Measurements from ENCODE around the gene EPN1. TPM values are rescaled to one million over a fixed set of nuclear protein-coding genes. Genes with fewer than 3 reads are reported as not detected.
A peak's percentile ranks its signal among the peaks of the same experiment; 100 is the strongest.

Gene EPN1
- polyA plus RNA-seq, 1 of the 3 experiments (the other 2 are of a cell fraction), result 134 TPM

DNA sequence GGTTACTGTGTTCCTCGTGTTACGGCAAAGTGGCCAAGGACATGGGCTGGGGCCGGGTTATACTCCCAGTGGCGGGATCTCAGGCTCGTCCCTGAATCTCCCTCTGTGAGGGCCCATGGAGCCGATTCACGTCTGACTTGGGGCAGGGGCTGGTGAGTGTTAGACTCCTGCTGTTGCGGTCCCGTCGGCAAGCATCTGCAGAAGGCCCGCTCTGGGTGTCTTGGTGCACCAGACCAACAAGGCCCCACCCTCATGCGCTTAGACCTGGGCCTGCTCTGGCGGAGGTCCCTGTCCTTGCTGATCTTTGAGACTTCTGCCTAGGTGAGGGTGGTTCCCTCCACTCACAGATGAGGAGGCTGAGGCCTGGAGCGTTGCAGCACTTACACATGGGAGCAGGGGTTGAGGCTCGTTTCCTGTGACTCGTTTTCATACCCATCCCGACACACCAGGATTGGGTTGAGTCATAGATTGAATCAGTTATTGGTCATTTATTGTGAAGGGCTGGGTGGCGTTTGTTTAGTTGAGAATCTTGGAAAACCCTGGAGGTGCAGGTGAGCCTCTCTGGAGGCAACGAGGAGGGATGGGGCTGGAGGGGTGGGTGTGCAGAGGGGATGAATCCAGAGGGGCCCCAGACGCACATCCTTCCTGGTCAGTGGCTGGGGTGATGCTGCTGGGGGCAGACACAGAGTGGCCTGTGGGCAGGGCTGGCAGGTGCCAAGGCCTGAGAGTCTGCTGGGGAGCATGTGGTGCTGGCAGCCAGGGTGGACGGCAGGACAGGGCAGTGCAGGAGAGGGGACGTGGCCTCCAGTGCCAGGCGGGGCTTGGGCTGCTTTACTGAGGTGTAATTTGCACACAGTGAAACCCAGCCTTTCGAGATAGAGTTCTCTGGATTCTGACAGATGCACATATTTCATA, 4.6 kb downstream of the EPN1 start:
- no peak for DNase-seq
- no peak overlapping the region for H2AFZ ChIP-seq (ENCODE audit: low read depth)

DNA sequence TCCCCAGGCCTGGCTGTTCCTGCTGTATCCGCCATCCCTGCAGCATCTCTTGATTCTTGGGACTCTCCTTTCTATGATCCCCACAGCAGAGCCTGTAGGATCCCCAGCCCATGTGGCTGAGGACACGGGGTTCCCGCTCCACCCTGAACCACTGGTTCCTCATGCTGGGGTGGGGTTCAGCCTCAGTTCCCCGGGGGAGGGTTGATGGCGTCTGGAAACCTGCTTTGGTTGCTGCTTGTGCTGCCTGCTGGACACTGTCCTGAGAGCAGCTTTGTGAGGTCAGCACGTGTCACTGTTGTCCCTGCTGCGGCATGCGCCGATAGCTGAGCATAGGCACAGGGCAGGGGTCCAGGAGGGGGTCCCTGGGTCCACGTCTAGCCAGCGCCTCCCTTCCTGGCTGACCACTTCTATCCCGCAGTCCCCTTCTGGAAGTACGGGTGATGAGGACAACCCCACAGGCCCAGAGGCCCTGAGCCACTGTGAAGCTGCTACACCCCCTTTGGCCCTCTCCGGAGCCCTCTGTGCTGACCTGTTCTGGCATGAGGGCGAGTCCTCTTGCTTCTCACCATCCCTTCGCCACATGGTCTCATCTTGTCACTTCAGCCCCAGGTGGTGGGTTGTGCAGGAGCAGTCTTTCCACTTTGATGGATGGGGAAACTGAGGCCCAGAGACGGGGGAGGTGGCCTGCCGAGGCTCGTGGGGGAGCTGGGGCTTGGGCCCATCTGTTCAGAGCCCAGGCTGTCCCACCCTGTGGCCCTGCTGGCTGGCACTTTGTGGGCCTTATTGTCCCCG, 5.5 kb downstream of the EPN1 start:
- no peaks in the 10 kb centered on the region for H3K9me2 ChIP-seq
- POLR2A ChIA-PET, result no interaction called here
- no peaks in the 10 kb centered on the region for H3F3A ChIP-seq (replicated peaks; ENCODE audit: insufficient read depth)
- no peak overlapping the region for H3K9ac ChIP-seq
- no peaks in the 10 kb centered on the region for H3K9me3 ChIP-seq
- H3K79me2 ChIP-seq (ENCODE audit: insufficient read depth), result peaks cover 96% of the 10 kb centered on the region
- TF ChIP-seq FOSL2 (IDR thresholded peaks at IDR 0.05; ENCODE audit: borderline replicate concordance, low read depth) (no peak), TAF1 (IDR thresholded peaks at IDR 0.05; ENCODE audit: borderline replicate concordance, low read depth, low read length) (no peak), POLR2AphosphoS5 (IDR thresholded peaks at IDR 0.05; ENCODE audit: low read depth, low read length) (no peak), TEAD4 (IDR thresholded peaks at IDR 0.05; ENCODE audit: borderline replicate concordance, insufficient read depth) (no peak)
- no peak overlapping the region for H2AFZ ChIP-seq (ENCODE audit: low read depth)
- peaks cover 21 to 57% of the 10 kb centered on the region in 2 experiments for H3K36me3 ChIP-seq (replicated peaks in 1 of 2; ENCODE audit: control insufficient read depth in 1 of 2, insufficient read depth in 2 of 2, low read length in 1 of 2)
- DNase-seq, result no peak
- no peak overlapping the region for H3K4me3 ChIP-seq (ENCODE audit: low read depth in 2 of 2, low read length in 1 of 2)
- H3K27ac ChIP-seq (ENCODE audit: low read depth in 2 of 2, low read length in 1 of 2), result no peak overlapping the region
- CTCF ChIA-PET, result interaction anchor here (0.9 kb wide), 1 partner anchor 13 kb away, joined by 3 read pairs; no protein-coding TSS in a partner anchor
- H3K4me1 ChIP-seq (ENCODE audit: control insufficient read depth in 1 of 2, insufficient read depth in 2 of 2, low read depth in 1 of 2, low read length in 1 of 2), result peaks cover 0 to 18% of the 10 kb centered on the region in 2 experiments; a peak in 2 of 4 replicates
- WGBS (ENCODE audit: low lambda C conversion rate), result 86% methylated on average over 14 of the region's 20 CpGs
- no peaks in the 10 kb centered on the region for H3K27me3 ChIP-seq (ENCODE audit: insufficient read depth)
- peaks cover 91% of the 10 kb centered on the region for H4K20me1 ChIP-seq (ENCODE audit: insufficient read depth)
- no peak overlapping the region for H3K4me2 ChIP-seq

More for the DNA sequence above, 4.6 kb downstream of the EPN1 start:
- Histone ChIP-seq H3K4me3 (ENCODE audit: low read depth in 2 of 2, low read length in 1 of 2) (no peak overlapping the region), H4K20me1 (ENCODE audit: insufficient read depth) (peaks cover 83% of the 10 kb centered on the region), H3K9me3 (no peaks in the 10 kb centered on the region), H3K36me3 (replicated peaks in 1 of 2; ENCODE audit: control insufficient read depth in 1 of 2, insufficient read depth in 2 of 2, low read length in 1 of 2) (peaks cover 21 to 49% of the 10 kb centered on the region in 2 experiments), H3K4me1 (ENCODE audit: control insufficient read depth in 1 of 2, insufficient read depth in 2 of 2, low read depth in 1 of 2, low read length in 1 of 2) (peaks cover 0 to 18% of the 10 kb centered on the region in 2 experiments; a peak in 2 of 4 replicates), H3F3A (replicated peaks; ENCODE audit: insufficient read depth) (peaks cover 1% of the 10 kb centered on the region), H3K79me2 (ENCODE audit: insufficient read depth) (peaks cover 95% of the 10 kb centered on the region), H3K27me3 (ENCODE audit: insufficient read depth) (no peaks in the 10 kb centered on the region), H3K9me2 (no peaks in the 10 kb centered on the region), H3K9ac (no peak overlapping the region), H3K27ac (ENCODE audit: low read depth in 2 of 2, low read length in 1 of 2) (no peak overlapping the region), H3K4me2 (no peak overlapping the region)
- ChIA-PET CTCF (no interaction called here), POLR2A (no interaction called here)
- WGBS (ENCODE audit: low lambda C conversion rate), result 74% methylated on average over 20 of the region's 24 CpGs
- TF ChIP-seq, protein P1, sequence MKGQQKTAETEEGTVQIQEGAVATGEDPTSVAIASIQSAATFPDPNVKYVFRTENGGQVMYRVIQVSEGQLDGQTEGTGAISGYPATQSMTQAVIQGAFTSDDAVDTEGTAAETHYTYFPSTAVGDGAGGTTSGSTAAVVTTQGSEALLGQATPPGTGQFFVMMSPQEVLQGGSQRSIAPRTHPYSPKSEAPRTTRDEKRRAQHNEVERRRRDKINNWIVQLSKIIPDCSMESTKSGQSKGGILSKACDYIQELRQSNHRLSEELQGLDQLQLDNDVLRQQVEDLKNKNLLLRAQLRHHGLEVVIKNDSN (IDR thresholded peaks at IDR 0.05; ENCODE audit: borderline replicate concordance, low read depth), result no peak
- peak; percentile 18; the same call in 1 of the 2 replicates for TF ChIP-seq FOSL2 (IDR thresholded peaks at IDR 0.05; ENCODE audit: borderline replicate concordance, low read depth)

Data from SK-N-SH (cell line).